22Rv1 (cell line): ENCODE data around the gene ZC3H10.

Experiments used
- ZFX ChIP-seq: fragments of 450-650 bp; IDR thresholded peaks from 2 replicates; pipeline ENCODE4 v1.6.1; 2017; ENCODE audit warnings: antibody characterized with exemption, borderline replicate concordance
- TF ChIP-seq, protein P1 (sequence below): fragments of 450-650 bp; IDR thresholded peaks from 2 replicates; pipeline ENCODE4 v1.5.1; 2017; ENCODE audit warnings: mild to moderate bottlenecking

DNA sequence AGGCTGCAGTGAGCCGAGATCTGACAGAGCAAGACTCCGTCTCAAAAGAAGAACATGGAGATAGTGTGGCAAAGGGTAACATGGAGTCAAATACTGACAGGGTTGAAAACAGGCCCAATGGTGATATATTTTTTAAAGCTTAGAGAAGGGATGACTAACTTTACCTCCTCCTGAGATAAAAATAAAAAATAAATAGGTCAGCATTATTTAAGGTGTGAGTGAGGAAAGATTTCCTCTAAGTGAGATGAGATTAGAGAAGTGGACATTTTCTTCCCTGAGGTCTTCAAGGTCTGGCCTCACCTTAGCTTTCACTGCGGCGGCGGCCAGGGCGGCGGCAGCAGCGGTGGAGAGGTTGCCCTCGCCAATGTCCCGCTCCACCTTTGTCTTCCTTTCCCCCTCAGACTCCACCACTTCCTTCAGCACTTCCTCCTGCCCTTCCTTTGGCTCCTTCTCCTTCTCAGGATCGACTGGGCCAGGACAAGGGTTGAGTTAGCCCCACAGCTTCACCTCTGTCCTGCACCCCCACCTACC lies 51.2 kb downstream of the ZC3H10 start:
- TF ChIP-seq, protein P1, sequence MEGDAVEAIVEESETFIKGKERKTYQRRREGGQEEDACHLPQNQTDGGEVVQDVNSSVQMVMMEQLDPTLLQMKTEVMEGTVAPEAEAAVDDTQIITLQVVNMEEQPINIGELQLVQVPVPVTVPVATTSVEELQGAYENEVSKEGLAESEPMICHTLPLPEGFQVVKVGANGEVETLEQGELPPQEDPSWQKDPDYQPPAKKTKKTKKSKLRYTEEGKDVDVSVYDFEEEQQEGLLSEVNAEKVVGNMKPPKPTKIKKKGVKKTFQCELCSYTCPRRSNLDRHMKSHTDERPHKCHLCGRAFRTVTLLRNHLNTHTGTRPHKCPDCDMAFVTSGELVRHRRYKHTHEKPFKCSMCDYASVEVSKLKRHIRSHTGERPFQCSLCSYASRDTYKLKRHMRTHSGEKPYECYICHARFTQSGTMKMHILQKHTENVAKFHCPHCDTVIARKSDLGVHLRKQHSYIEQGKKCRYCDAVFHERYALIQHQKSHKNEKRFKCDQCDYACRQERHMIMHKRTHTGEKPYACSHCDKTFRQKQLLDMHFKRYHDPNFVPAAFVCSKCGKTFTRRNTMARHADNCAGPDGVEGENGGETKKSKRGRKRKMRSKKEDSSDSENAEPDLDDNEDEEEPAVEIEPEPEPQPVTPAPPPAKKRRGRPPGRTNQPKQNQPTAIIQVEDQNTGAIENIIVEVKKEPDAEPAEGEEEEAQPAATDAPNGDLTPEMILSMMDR, result no peak
- no peak for TF ChIP-seq ZFX
